GM10266 (cell line): ENCODE results near the gene EYA2.

Experiments used
- DNase-seq: peaks from one replicate; pipeline ENCODE4 v3.0.0; 2012; ENCODE audit errors: extremely low spot score
- CTCF ChIP-seq: IDR thresholded peaks from 2 replicates; pipeline ENCODE4 v1.5.1; 2012; ENCODE audit warnings: mild to moderate bottlenecking, low read depth; ENCODE audit not compliant: control insufficient read depth, insufficient read depth; ENCODE audit errors: missing control alignments

EYA2 gene

GRCh38 chr20:47097691-47098622 lies 203.3 kb downstream of the EYA2 start:
- no peak for DNase-seq

GRCh38 chr20:47099093-47099492 lies 204.4 kb downstream of the EYA2 start:
- TF ChIP-seq CTCF = no peak
- no peak for DNase-seq

More at GRCh38 chr20:47097691-47098622, 203.3 kb downstream of the EYA2 start:
- TF ChIP-seq CTCF = no peak

- no peak for TF ChIP-seq CTCF
- no peak for DNase-seq
Measured at GRCh38 chr20:47099825-47100441, 205.3 kb downstream of the EYA2 start.

GRCh38 chr20:47102629-47103028 lies 208.0 kb downstream of the EYA2 start:
- TF ChIP-seq CTCF = no peak
- no peak for DNase-seq

GRCh38 chr20:47106786-47107185 lies 212.1 kb downstream of the EYA2 start:
- no peak for DNase-seq

GRCh38 chr20:47108994-47109393 lies 214.4 kb downstream of the EYA2 start:
- TF ChIP-seq CTCF = no peak
- DNase-seq = no peak

More at GRCh38 chr20:47106786-47107185, 212.1 kb downstream of the EYA2 start:
- TF ChIP-seq CTCF = no peak

GRCh38 chr20:47110819-47111218 lies 216.2 kb downstream of the EYA2 start:
- no peak for DNase-seq
- no peak for TF ChIP-seq CTCF
